Spinal cord (tissue), 10 donors: Measurements from ENCODE around the gene RGS10. TPM values are rescaled to one million over a fixed set of nuclear protein-coding genes. Genes with fewer than 3 reads are reported as not detected.

Experiments used
- DNase-seq, 6 donors: peaks; one replicate each; pipeline versions ENCODE4 v3.0.0 to v3.0.0-alpha.2; 2013 to 2015; ENCODE audit warnings: low spot score in 6 of 6, low read depth in 4 of 6
- H3K27ac ChIP-seq: one replicate; pipeline ENCODE4 v1.5.1; 2013; ENCODE audit warnings: low read depth, low read length, control low read depth
- H3K27me3 ChIP-seq: one replicate; pipeline ENCODE4 v1.6.1; 2013; ENCODE audit warnings: low read length; ENCODE audit not compliant: control insufficient read depth, insufficient read depth
- H3K36me3 ChIP-seq: one replicate; pipeline ENCODE4 v1.6.1; 2013; ENCODE audit warnings: low read length; ENCODE audit not compliant: control insufficient read depth, insufficient read depth
- H3K4me1 ChIP-seq: one replicate; pipeline ENCODE4 v1.6.1; 2013; ENCODE audit warnings: low read length; ENCODE audit not compliant: control insufficient read depth, insufficient read depth
- H3K4me3 ChIP-seq: one replicate; pipeline ENCODE4 v1.5.1; 2013; ENCODE audit warnings: low read depth, low read length, control low read depth
- H3K9me3 ChIP-seq: one replicate; pipeline ENCODE4 v1.6.1; 2013; ENCODE audit warnings: low read length; ENCODE audit not compliant: control insufficient read depth, insufficient read depth
- WGBS: methylation state at CpG from one replicate; pipeline ENCODE4 v1.1.5; 2013; ENCODE audit warnings: missing lambda C conversion rate; ENCODE audit not compliant: insufficient coverage; 5-methylcytosine and 5-hydroxymethylcytosine counted together
- polyA plus RNA-seq, 2 donors: library from polyadenylated mRNA; unstranded; fragments of 120-200 nt; gene quantifications; one replicate each; pipeline ENCODE4 v1.2.1, GENCODE V29; 2013; ENCODE audit not compliant: insufficient read length in 2 of 2
- total RNA-seq, 2 donors: library from RNA; depleted of rRNA in 1 of 2; stranded (reverse); fragments of 120-200 nt in 1 of 2; fragments of >200 nt in 1 of 2; gene quantifications; one replicate each; pipeline versions ENCODE4 v1.2.3 to v1.2.4, GENCODE V29; 2013 to 2014
- donor health status: healthy.

RGS10 gene
- total and polyA plus RNA-seq, 4 donors: 20.4 to 34.5 (median 30.0) TPM

GRCh38 chr10:119494236-119495020 lies 48.1 kb downstream of the RGS10 start:
- Histone ChIP-seq H3K4me3 (no peak overlapping the region), H3K27ac (peak overlapping the region; percentile 47), H3K4me1 (peaks cover 27% of the 10 kb centered on the region), H3K36me3 (no peaks in the 10 kb centered on the region), H3K9me3 (no peaks in the 10 kb centered on the region), H3K27me3 (peaks cover 5% of the 10 kb centered on the region)
- DNase-seq: no peak
- 49% methylated on average over 5 of the region's 6 CpGs for WGBS

GRCh38 chr10:119493155-119493554 lies 49.4 kb downstream of the RGS10 start:
- peaks cover 27% of the 10 kb centered on the region for H3K4me1 ChIP-seq
- 90% methylated on average over 11 of the region's 11 CpGs for WGBS

GRCh38 chr10:119491966-119492757 lies 50.4 kb downstream of the RGS10 start:
- Histone ChIP-seq H3K4me1 (peaks cover 21% of the 10 kb centered on the region), H3K9me3 (no peaks in the 10 kb centered on the region), H3K4me3 (no peak overlapping the region), H3K36me3 (no peaks in the 10 kb centered on the region), H3K27me3 (peaks cover 5% of the 10 kb centered on the region), H3K27ac (no peak overlapping the region)
- WGBS: 88% methylated on average over 2 of the region's 6 CpGs
- DNase-seq: peak in 1 of 6 donors; percentile 68

More at GRCh38 chr10:119493155-119493554, 49.4 kb downstream of the RGS10 start:
- no peaks in the 10 kb centered on the region for H3K9me3 ChIP-seq
- H3K36me3 ChIP-seq: no peaks in the 10 kb centered on the region
- H3K27me3 ChIP-seq: peaks cover 5% of the 10 kb centered on the region
- no peak overlapping the region for H3K4me3 ChIP-seq
- DNase-seq: no peak
- H3K27ac ChIP-seq: no peak overlapping the region

GRCh38 chr10:119489991-119490326 lies 52.6 kb downstream of the RGS10 start:
- H3K36me3 ChIP-seq: no peaks in the 10 kb centered on the region
- 70% methylated on average over 5 of the region's 5 CpGs for WGBS
- H3K27ac ChIP-seq: no peak overlapping the region
- peaks cover 5% of the 10 kb centered on the region for H3K27me3 ChIP-seq
- H3K9me3 ChIP-seq: no peaks in the 10 kb centered on the region
- no peak overlapping the region for H3K4me3 ChIP-seq
- H3K4me1 ChIP-seq: peaks cover 18% of the 10 kb centered on the region
- DNase-seq: no peak

GRCh38 chr10:119488675-119489074 lies 53.8 kb downstream of the RGS10 start:
- no peak overlapping the region for H3K4me3 ChIP-seq
- H3K27ac ChIP-seq: no peak overlapping the region
- H3K4me1 ChIP-seq: peaks cover 10% of the 10 kb centered on the region
- peaks cover 5% of the 10 kb centered on the region for H3K27me3 ChIP-seq
- H3K36me3 ChIP-seq: no peaks in the 10 kb centered on the region
- no peak for DNase-seq
- no peaks in the 10 kb centered on the region for H3K9me3 ChIP-seq
- 83% methylated on average over 4 of the region's 7 CpGs for WGBS

- DNase-seq: no peak
- H3K27me3 ChIP-seq: peaks cover 6% of the 10 kb centered on the region
- H3K4me3 ChIP-seq: no peak overlapping the region
- H3K36me3 ChIP-seq: no peaks in the 10 kb centered on the region
- no peak overlapping the region for H3K27ac ChIP-seq
- H3K4me1 ChIP-seq: no peaks in the 10 kb centered on the region
- H3K9me3 ChIP-seq: no peaks in the 10 kb centered on the region
- WGBS: 76% methylated on average over 6 of the region's 9 CpGs
Measured at GRCh38 chr10:119483839-119484238, 58.7 kb downstream of the RGS10 start.

GRCh38 chr10:119483001-119483400 lies 59.5 kb downstream of the RGS10 start:
- WGBS: 92% methylated on average over 2 of the region's 6 CpGs
- H3K4me3 ChIP-seq: no peak overlapping the region
- H3K4me1 ChIP-seq: peaks cover 2% of the 10 kb centered on the region
- DNase-seq: no peak
- H3K36me3 ChIP-seq: no peaks in the 10 kb centered on the region
- H3K9me3 ChIP-seq: no peaks in the 10 kb centered on the region
- peaks cover 13% of the 10 kb centered on the region for H3K27me3 ChIP-seq
- H3K27ac ChIP-seq: no peak overlapping the region

- no peaks in the 10 kb centered on the region for H3K36me3 ChIP-seq
- H3K27ac ChIP-seq: no peak overlapping the region
- H3K9me3 ChIP-seq: no peaks in the 10 kb centered on the region
- DNase-seq: no peak
- 95% methylated on average over 6 of the region's 12 CpGs for WGBS
- peaks cover 3% of the 10 kb centered on the region for H3K4me1 ChIP-seq
- no peak overlapping the region for H3K4me3 ChIP-seq
- H3K27me3 ChIP-seq: peaks cover 21% of the 10 kb centered on the region
Measured at GRCh38 chr10:119481781-119482426, 60.6 kb downstream of the RGS10 start.

- WGBS: 100% methylated on average over 1 of the region's 4 CpGs
- no peaks in the 10 kb centered on the region for H3K9me3 ChIP-seq
- no peak overlapping the region for H3K4me3 ChIP-seq
- no peaks in the 10 kb centered on the region for H3K36me3 ChIP-seq
- no peak overlapping the region for H3K27ac ChIP-seq
- peaks cover 23% of the 10 kb centered on the region for H3K27me3 ChIP-seq
- peaks cover 3% of the 10 kb centered on the region for H3K4me1 ChIP-seq
- no peak for DNase-seq
Measured at GRCh38 chr10:119480667-119481066, 61.9 kb downstream of the RGS10 start.
